H1 (cell line): ENCODE measurements around the gene PLIN1. TPM values are rescaled to one million over a fixed set of nuclear protein-coding genes. Genes with fewer than 3 reads are reported as not detected.

Source experiments
- CTCF ChIA-PET: fragments of 300-600 bp; sonication (Branson Sonifier 250); formaldehyde crosslinking; loops from one replicate; lab custom pipeline; 2021; ENCODE audit not compliant: partially characterized antibody; lab: Charles Lee
- POLR2A ChIA-PET: fragments of 300-600 bp; sonication (Branson Sonifier 250); formaldehyde crosslinking; loops from one replicate; lab custom pipeline; 2021; ENCODE audit warnings: inconsistent platforms; ENCODE audit not compliant: partially characterized antibody; lab: Charles Lee
- DNase-seq, 2 experiments: peaks; one replicate each; pipeline versions ENCODE4 v3.0.0 to v3.0.0-alpha.2; 2010 to 2022; ENCODE audit warnings: low spot score in 2 of 2, low read depth in 1 of 2, mixed read lengths in 1 of 2
- FAIRE-seq: peaks from 2 replicates; lab custom pipeline; 2011; peaks lifted over from hg19 to GRCh38; lab: Jason Lieb, UNC
- H2AFZ ChIP-seq: 2 replicates; pipeline ENCODE4 v1.8.1; 2012; ENCODE audit warnings: low read length, inconsistent platforms
- H2AK5ac ChIP-seq: 2 replicates; pipeline ENCODE4 v1.6.1; 2013; ENCODE audit warnings: low read depth, low read length
- H2BK120ac ChIP-seq: replicated peaks from 2 replicates; pipeline ENCODE3; 2013; ENCODE audit warnings: low read depth, low read length, inconsistent platforms
- H2BK12ac ChIP-seq: 2 replicates; pipeline ENCODE4 v1.6.1; 2013; ENCODE audit warnings: low read depth, low read length
- H2BK15ac ChIP-seq: 2 replicates; pipeline ENCODE4 v1.6.1; 2013; ENCODE audit warnings: low read length
- H2BK20ac ChIP-seq: 2 replicates; pipeline ENCODE4 v1.6.1; 2013; ENCODE audit warnings: low read length
- H2BK5ac ChIP-seq: 2 replicates; pipeline ENCODE4 v1.6.1; 2013; ENCODE audit warnings: low read depth, low read length
- H3K14ac ChIP-seq: 2 replicates; pipeline ENCODE4 v1.6.1; 2013; ENCODE audit warnings: inconsistent platforms; ENCODE audit not compliant: insufficient read length
- H3K18ac ChIP-seq: 2 replicates; pipeline ENCODE4 v1.6.1; 2013; ENCODE audit warnings: low read length; ENCODE audit errors: extremely low read depth
- H3K23ac ChIP-seq: 2 replicates; pipeline ENCODE4 v1.6.1; 2013; ENCODE audit warnings: inconsistent platforms; ENCODE audit not compliant: insufficient read length
- H3K23me2 ChIP-seq: 2 replicates; pipeline ENCODE4 v1.6.1; 2013; ENCODE audit warnings: low read depth, low read length
- H3K27ac ChIP-seq: 2 replicates; pipeline ENCODE4 v1.6.1; 2011; ENCODE audit warnings: low read depth, low read length, inconsistent platforms
- H3K27me3 ChIP-seq, 4 experiments: replicated peaks in 1 of 4; 1 replicate in 1 of 4; 2 replicates in 3 of 4; pipeline versions ENCODE4 v1.6.1 to v1.8.1; 2011 to 2013; ENCODE audit warnings: low read length in 3 of 4, mild to moderate bottlenecking in 3 of 4, inconsistent platforms in 2 of 4, mixed read lengths in 2 of 4, moderate library complexity in 1 of 4; ENCODE audit not compliant: control insufficient read depth in 3 of 4, insufficient read depth in 3 of 4; ENCODE audit errors: extremely low read depth in 1 of 4
- H3K36me3 ChIP-seq, 4 experiments: 2 replicates each; pipeline versions ENCODE4 v1.6.1 to v1.8.1; 2011 to 2013; ENCODE audit warnings: mild to moderate bottlenecking in 4 of 4, low read length in 3 of 4, moderate library complexity in 2 of 4, control low read depth in 1 of 4, inconsistent platforms in 1 of 4; ENCODE audit not compliant: insufficient read depth in 4 of 4, control insufficient read depth in 2 of 4
- H3K4ac ChIP-seq: replicated peaks from 2 replicates; pipeline ENCODE3; 2013; ENCODE audit warnings: low read length, low read depth, mixed read lengths, inconsistent platforms; ENCODE audit not compliant: insufficient read length
- H3K4me1 ChIP-seq, 4 experiments: replicated peaks in 1 of 4; 1 replicate in 1 of 4; 2 replicates in 3 of 4; pipeline versions ENCODE4 v1.6.1 to v1.8.1; 2011 to 2013; ENCODE audit warnings: low read length in 3 of 4, inconsistent platforms in 2 of 4, mixed read lengths in 1 of 4; ENCODE audit not compliant: insufficient read depth in 4 of 4, control insufficient read depth in 3 of 4
- H3K4me2 ChIP-seq, 2 experiments: 2 replicates each; pipeline versions ENCODE4 v1.6.1 to v1.8.1; 2011 to 2013; ENCODE audit warnings: low read depth in 2 of 2, low read length in 2 of 2, control low read depth in 1 of 2, inconsistent platforms in 1 of 2, mild to moderate bottlenecking in 1 of 2; ENCODE audit not compliant: insufficient read depth in 1 of 2
- H3K4me3 ChIP-seq, 4 experiments: fragments of 200-600, 300-600 bp in 1 of 4; sonication (generic), shearing (Covaris generic), sonication (Bioruptor Twin) in 1 of 4; 2 replicates each; pipeline versions ENCODE4 v1.5.1 to v1.8.1; 2011 to 2016; ENCODE audit warnings: low read length in 4 of 4, low read depth in 3 of 4, control low read depth in 2 of 4, inconsistent platforms in 2 of 4, mild to moderate bottlenecking in 2 of 4, mixed read lengths in 1 of 4, moderate library complexity in 1 of 4; ENCODE audit not compliant: insufficient read depth in 2 of 4; ENCODE audit errors: extremely low read depth in 1 of 4
- H3K56ac ChIP-seq: replicated peaks from 2 replicates; pipeline ENCODE3; 2013; ENCODE audit warnings: low read depth, mild to moderate bottlenecking, mixed read lengths, low read length, inconsistent platforms; ENCODE audit not compliant: insufficient read length
- H3K79me1 ChIP-seq: 2 replicates; pipeline ENCODE4 v1.6.1; 2013; ENCODE audit warnings: low read depth, low read length, control low read depth
- H3K79me2 ChIP-seq, 2 experiments: 2 replicates each; pipeline versions ENCODE4 v1.6.1 to v1.8.1; 2012 to 2013; ENCODE audit warnings: low read length in 2 of 2, mild to moderate bottlenecking in 2 of 2, inconsistent platforms in 1 of 2; ENCODE audit not compliant: insufficient read depth in 2 of 2, control insufficient read depth in 1 of 2
- H3K9ac ChIP-seq, 4 experiments: replicated peaks in 1 of 4; 1 replicate in 1 of 4; 2 replicates in 3 of 4; pipeline versions ENCODE4 v1.6.1 to v1.8.1; 2011 to 2013; ENCODE audit warnings: low read depth in 3 of 4, low read length in 3 of 4, control low read depth in 2 of 4, mild to moderate bottlenecking in 2 of 4, moderate library complexity in 2 of 4, inconsistent platforms in 1 of 4; ENCODE audit errors: extremely low read depth in 1 of 4
- H3K9me3 ChIP-seq, 2 experiments: 2 replicates each; pipeline versions ENCODE4 v1.6.1 to v1.8.1; 2012 to 2013; ENCODE audit warnings: mild to moderate bottlenecking in 2 of 2, moderate library complexity in 2 of 2, control low read depth in 1 of 2, inconsistent platforms in 1 of 2, low read depth in 1 of 2, low read length in 1 of 2, mixed read lengths in 1 of 2; ENCODE audit not compliant: insufficient read depth in 2 of 2
- H4K20me1 ChIP-seq, 2 experiments: replicated peaks in 1 of 2; 2 replicates each; pipeline versions ENCODE3 to v1.8.1; 2011 to 2013; ENCODE audit warnings: inconsistent platforms in 2 of 2, low read length in 2 of 2, mild to moderate bottlenecking in 1 of 2; ENCODE audit not compliant: insufficient read depth in 2 of 2, control insufficient read depth in 1 of 2
- H4K5ac ChIP-seq: 2 replicates; pipeline ENCODE4 v1.6.1; 2013; ENCODE audit warnings: low read length, low read depth, mixed read lengths, inconsistent platforms; ENCODE audit not compliant: insufficient read length
- H4K8ac ChIP-seq: 2 replicates; pipeline ENCODE4 v1.8.0; 2013; ENCODE audit warnings: mild to moderate bottlenecking, moderate library complexity, low read length, inconsistent platforms; ENCODE audit not compliant: insufficient read depth; ENCODE audit errors: extremely low read depth
- H4K91ac ChIP-seq: replicated peaks from 2 replicates; pipeline ENCODE3; 2013; ENCODE audit warnings: low read length, mixed read lengths, inconsistent platforms; ENCODE audit not compliant: insufficient read length
- GABPA ChIP-seq: IDR thresholded peaks from 2 replicates; pipeline ENCODE4 v1.6.1; 2011; ENCODE audit warnings: mild to moderate bottlenecking, low read length, moderate library complexity, borderline replicate concordance; ENCODE audit not compliant: insufficient read depth
- HDAC2 ChIP-seq, 2 experiments: fragments of 300-600 bp in 1 of 2; sonication (generic) in 1 of 2; IDR thresholded peaks; 2 replicates each; pipeline ENCODE4 v1.6.1; 2011 to 2012; ENCODE audit warnings: low read depth in 2 of 2, low read length in 2 of 2, mild to moderate bottlenecking in 2 of 2, moderate library complexity in 2 of 2, borderline replicate concordance in 1 of 2, inconsistent platforms in 1 of 2
- KDM4A ChIP-seq: IDR thresholded peaks from one replicate; pipeline ENCODE4 v1.7.1; 2012; ENCODE audit warnings: low read depth, mild to moderate bottlenecking, moderate library complexity, low read length, inconsistent platforms; ENCODE audit not compliant: severe bottlenecking
- POLR2A ChIP-seq, 2 experiments: IDR thresholded peaks; 1 replicate in 1 of 2; 2 replicates in 1 of 2; pipeline ENCODE4 v1.6.1; 2011; ENCODE audit warnings: low read depth in 2 of 2, low read length in 2 of 2, mild to moderate bottlenecking in 2 of 2; ENCODE audit errors: control extremely low read depth in 1 of 2
- YY1 ChIP-seq: IDR thresholded peaks from 2 replicates; pipeline ENCODE4 v1.6.1; 2011; ENCODE audit warnings: low read depth, mild to moderate bottlenecking, low read length
- WGBS, 2 experiments: shearing (Covaris generic) in 1 of 2; methylation state at CpG; one replicate each; pipeline versions ENCODE4 v1.1.6 to v1.1.7; 2013 to 2015; ENCODE audit warnings: low lambda C conversion rate in 2 of 2, mixed read lengths in 2 of 2, inconsistent platforms in 1 of 2, low coverage in 1 of 2, missing lambda C conversion rate in 1 of 2; ENCODE audit not compliant: insufficient replicate concordance in 2 of 2, insufficient coverage in 1 of 2, insufficient read length in 1 of 2; ENCODE audit errors: extremely low coverage in 1 of 2, missing lambda C conversion rate in 1 of 2; 5-methylcytosine and 5-hydroxymethylcytosine counted together
- polyA plus RNA-seq, 7 experiments: library from polyadenylated mRNA; depleted of rRNA in 3 of 7; stranded (reverse) in 5 of 7; unstranded in 2 of 7; fragments of >200 nt in 5 of 7; fragments of 200-250 nt in 2 of 7; gene quantifications; 1 replicate in 5 of 7; 2 replicates in 1 of 7; 4 replicates in 1 of 7; pipeline versions ENCODE4 v1.2.1 to v1.2.3, GENCODE V29; 2011 to 2013; ENCODE audit warnings: missing spikeins in 2 of 7, mixed read lengths in 2 of 7
- total RNA-seq: library from RNA; stranded (reverse); fragmentation: NEBNext Ultra II Directional; extraction: Animal tissue kit (Norgen Biotek cat#: 25700); gene quantifications from 2 replicates; pipeline ENCODE4 v1.2.1, GENCODE V29; 2021
- TF ChIP-seq, protein P1 (sequence below): IDR thresholded peaks from 2 replicates; pipeline ENCODE4 v1.6.1; 2012; ENCODE audit warnings: inconsistent platforms

PLIN1 gene
- total and polyA plus RNA-seq, 2 of the 8 experiments (the other 6 are each of a cell fraction or from before 2014, with no cell fraction given), result 0.33 TPM; not detected in 1

DNA sequence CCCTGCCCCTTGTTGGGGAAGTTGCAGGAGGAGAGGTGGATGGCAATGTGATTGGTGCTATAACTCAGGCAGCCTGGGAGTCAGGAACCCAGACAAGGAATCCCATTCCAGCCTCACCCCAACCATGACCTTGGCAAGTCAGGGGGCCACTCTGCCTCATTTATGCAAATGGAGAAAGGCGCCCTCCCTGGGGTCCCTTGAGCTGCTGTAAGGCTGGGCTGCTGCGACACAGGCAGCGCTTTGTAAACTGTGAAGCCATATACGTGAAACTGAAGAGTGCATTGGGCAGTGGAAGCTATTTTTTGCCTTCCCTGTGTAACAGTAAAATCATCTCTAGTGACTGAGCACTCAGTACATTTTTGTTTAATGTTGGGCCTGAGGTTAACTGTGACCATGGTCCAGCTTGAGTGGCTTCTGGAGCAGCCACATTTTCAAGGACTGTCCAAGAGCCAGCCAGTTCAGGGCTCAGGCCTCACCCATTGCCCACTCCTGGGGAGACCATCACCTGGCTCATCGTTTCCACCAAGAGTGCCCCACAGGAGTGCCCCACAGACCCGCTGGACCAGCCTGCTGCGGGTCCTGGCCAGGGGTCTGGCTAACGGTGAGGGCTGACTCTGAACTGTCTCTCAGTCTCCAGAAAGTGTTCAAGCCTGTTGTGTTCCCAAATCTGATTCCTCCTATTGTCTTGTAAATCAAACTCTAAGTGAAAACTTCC is 51.8 kb downstream of the PLIN1 start:
- H3K36me3 ChIP-seq, result peaks cover 60 to 100% (median 91%) of the 10 kb centered on the region in 4 experiments
- H4K91ac ChIP-seq, result no peak overlapping the region
- no peak overlapping the region for H2AFZ ChIP-seq
- no peak overlapping the region for H2BK120ac ChIP-seq
- no peaks in the 10 kb centered on the region for H3K4me1 ChIP-seq
- no peak overlapping the region for H3K56ac ChIP-seq
- H3K4me2 ChIP-seq, result no peak overlapping the region
- H3K23ac ChIP-seq, result no peak overlapping the region
- H3K9me3 ChIP-seq, result peaks cover 0 to 14% of the 10 kb centered on the region in 2 experiments; a peak in 1 of 4 replicates
- H2BK20ac ChIP-seq, result no peak overlapping the region
- H3K27ac ChIP-seq, result no peak overlapping the region
- H2BK12ac ChIP-seq, result no peak overlapping the region
- no peaks in the 10 kb centered on the region; a peak in 1 of 7 replicates for H3K27me3 ChIP-seq
- H2AK5ac ChIP-seq, result no peak overlapping the region
- WGBS, 2 experiments, result 96% methylated on average over 8 of the region's 8 CpGs; no CpG with 5 or more reads in 1 of the 2 experiments
- DNase-seq (no peak), FAIRE-seq (no peak)
- CTCF ChIA-PET, result no interaction called here
- H2BK5ac ChIP-seq, result no peak overlapping the region
- POLR2A ChIA-PET, result interaction anchor here (1.1 to 1.2 kb wide), 2 partner anchors 11 to 20 kb away, joined by 3 to 5 read pairs; no protein-coding TSS in a partner anchor
- TF ChIP-seq POLR2A (IDR thresholded peaks at IDR 0.05; ENCODE audit: control extremely low read depth in 1 of 2, low read depth in 2 of 2, low read length in 2 of 2), result peak in 1 of 2 experiments; percentile 55; a peak in 1 of 3 replicates
- TF ChIP-seq HDAC2 (IDR thresholded peaks at IDR 0.05; ENCODE audit: borderline replicate concordance in 1 of 2, low read depth in 2 of 2, low read length in 2 of 2), result no peak
- TF ChIP-seq KDM4A, result no peak
- TF ChIP-seq, protein P1, sequence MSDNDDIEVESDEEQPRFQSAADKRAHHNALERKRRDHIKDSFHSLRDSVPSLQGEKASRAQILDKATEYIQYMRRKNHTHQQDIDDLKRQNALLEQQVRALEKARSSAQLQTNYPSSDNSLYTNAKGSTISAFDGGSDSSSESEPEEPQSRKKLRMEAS, result no peak
- no peak for TF ChIP-seq GABPA
- no peak for TF ChIP-seq YY1
- no peak overlapping the region for H3K4me3 ChIP-seq
- peaks cover 8 to 32% of the 10 kb centered on the region in 2 experiments for H4K20me1 ChIP-seq
- H3K4ac ChIP-seq, result no peak overlapping the region
- H3K14ac ChIP-seq, result no peak overlapping the region
- H3K79me2 ChIP-seq, result no peaks in the 10 kb centered on the region
- H4K5ac ChIP-seq, result no peak overlapping the region
- no peak overlapping the region for H3K9ac ChIP-seq
- H3K23me2 ChIP-seq, result no peaks in the 10 kb centered on the region
- no peak overlapping the region for H4K8ac ChIP-seq
- peaks cover 3% of the 10 kb centered on the region; the same call in 1 of the 2 replicates for H3K79me1 ChIP-seq
- no peak overlapping the region for H3K18ac ChIP-seq
- H2BK15ac ChIP-seq, result no peak overlapping the region
